Measurements from ENCODE around the gene NUP107. TPM values are rescaled to one million over a fixed set of nuclear protein-coding genes. Genes with fewer than 3 reads are reported as not detected.

NUP107 gene
- total RNA-seq, 1 donor from 2014 or later, result 136 TPM

GRCh38 chr12:68667291-68667690, 19.5 kb upstream of the NUP107 start:
- Mint-ChIP-seq H3K9me3 (no peaks in the 10 kb centered on the region), H3K4me1 (no peaks in the 10 kb centered on the region), H3K36me3 (ENCODE audit: low read depth) (no peaks in the 10 kb centered on the region), H3K4me3 (no peak overlapping the region), H3K27ac (ENCODE audit: unreplicated experiment) (no peak overlapping the region), H3K27me3 (ENCODE audit: low read depth) (no peaks in the 10 kb centered on the region)
- DNase-seq (ENCODE audit: low read depth, low spot score), result no peak
- TF ChIP-seq CTCF (conservative IDR thresholded peaks at IDR 0.05), result no peak

- no peak for TF ChIP-seq CTCF (conservative IDR thresholded peaks at IDR 0.05)
- Mint-ChIP-seq H3K27me3 (ENCODE audit: low read depth) (no peaks in the 10 kb centered on the region), H3K9me3 (no peaks in the 10 kb centered on the region), H3K4me3 (no peak overlapping the region), H3K4me1 (no peaks in the 10 kb centered on the region), H3K36me3 (ENCODE audit: low read depth) (no peaks in the 10 kb centered on the region), H3K27ac (ENCODE audit: unreplicated experiment) (no peak overlapping the region)
- no peak for DNase-seq (ENCODE audit: low read depth, low spot score)
These were observed 18.9 kb upstream of the NUP107 start for GRCh38 chr12:68667896-68668295.

DNA sequence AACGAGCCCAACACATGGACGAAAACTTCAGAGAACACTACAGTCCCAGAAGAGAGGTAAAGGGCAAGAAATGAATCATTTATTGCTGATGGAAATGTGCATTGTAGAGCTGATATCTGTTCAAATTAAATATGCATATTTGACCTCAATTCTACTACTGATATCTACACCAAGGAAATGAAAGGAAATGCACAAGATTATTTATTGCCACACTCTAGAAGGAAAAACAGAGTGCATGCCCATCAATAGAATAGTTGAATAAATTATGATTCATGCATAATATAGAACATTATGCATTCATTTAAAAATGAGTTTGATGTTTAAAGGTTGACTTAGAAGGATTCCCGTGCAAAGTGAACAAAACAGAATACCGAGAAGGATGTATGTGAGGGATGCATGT, 15.6 kb upstream of the NUP107 start:
- H3K27me3 Mint-ChIP-seq (ENCODE audit: low read depth), result no peaks in the 10 kb centered on the region
- no peaks in the 10 kb centered on the region for H3K9me3 Mint-ChIP-seq
- H3K4me3 Mint-ChIP-seq, result no peak overlapping the region
- no peak for TF ChIP-seq CTCF (conservative IDR thresholded peaks at IDR 0.05)
- no peak for DNase-seq (ENCODE audit: low read depth, low spot score)
- no peaks in the 10 kb centered on the region for H3K36me3 Mint-ChIP-seq (ENCODE audit: low read depth)
- H3K27ac Mint-ChIP-seq (ENCODE audit: unreplicated experiment), result no peak overlapping the region
- H3K4me1 Mint-ChIP-seq, result peaks cover 4% of the 10 kb centered on the region

- no peak for DNase-seq (ENCODE audit: low read depth, low spot score)
- H3K9me3 Mint-ChIP-seq, result no peaks in the 10 kb centered on the region
- peaks cover 4% of the 10 kb centered on the region for H3K4me1 Mint-ChIP-seq
- H3K4me3 Mint-ChIP-seq, result no peak overlapping the region
- H3K27me3 Mint-ChIP-seq (ENCODE audit: low read depth), result peaks cover under 1% of the 10 kb centered on the region
- no peaks in the 10 kb centered on the region for H3K36me3 Mint-ChIP-seq (ENCODE audit: low read depth)
- TF ChIP-seq CTCF (conservative IDR thresholded peaks at IDR 0.05), result no peak
- no peak overlapping the region for H3K27ac Mint-ChIP-seq (ENCODE audit: unreplicated experiment)
These were observed 13.0 kb upstream of the NUP107 start for GRCh38 chr12:68673788-68674187.

GRCh38 chr12:68674376-68674775, 12.4 kb upstream of the NUP107 start:
- H3K4me3 Mint-ChIP-seq, result no peak overlapping the region
- no peak for DNase-seq (ENCODE audit: low read depth, low spot score)
- peaks cover 3% of the 10 kb centered on the region for H3K27me3 Mint-ChIP-seq (ENCODE audit: low read depth)
- TF ChIP-seq CTCF (conservative IDR thresholded peaks at IDR 0.05), result no peak
- peaks cover 4% of the 10 kb centered on the region for H3K4me1 Mint-ChIP-seq
- no peak overlapping the region for H3K27ac Mint-ChIP-seq (ENCODE audit: unreplicated experiment)
- no peaks in the 10 kb centered on the region for H3K9me3 Mint-ChIP-seq
- H3K36me3 Mint-ChIP-seq (ENCODE audit: low read depth), result no peaks in the 10 kb centered on the region

Measured in neural crest cell (in vitro differentiated cells).